GM23338 (cell line): ENCODE results near the gene PLA2G4F.

Experiments
- CREB1 ChIP-seq: fragments of 250-450 bp; sonication (Bioruptor Pico); IDR thresholded peaks from 2 replicates; pipeline ENCODE4 v1.5.0; 2020; ENCODE audit warnings: low read depth, mild to moderate bottlenecking, moderate library complexity
- CTCF ChIP-seq, 2 experiments: fragments of 200-600 bp in 1 of 2; sonication (generic) in 1 of 2; conservative IDR thresholded peaks; 2 replicates each; pipeline versions ENCODE4 v1.5.1 to v1.6.1; 2016 to 2017; ENCODE audit warnings: antibody characterized with exemption in 2 of 2, low read depth in 2 of 2, mild to moderate bottlenecking in 2 of 2, moderate library complexity in 1 of 2
- ETS1 ChIP-seq: IDR thresholded peaks from 2 replicates; pipeline ENCODE4 v1.6.1; 2016; ENCODE audit warnings: antibody characterized with exemption
- EZH2 ChIP-seq: fragments of 200-600 bp; sonication (generic); IDR thresholded peaks from one replicate; pipeline ENCODE4 v1.8.0; 2017; ENCODE audit warnings: antibody characterized with exemption, mild to moderate bottlenecking, low read depth; ENCODE audit not compliant: unreplicated experiment
- EZH2phosphoT487 ChIP-seq: fragments of 200-600 bp; sonication (generic); IDR thresholded peaks from one replicate; pipeline ENCODE4 v1.8.1; 2018; ENCODE audit warnings: antibody characterized with exemption; ENCODE audit not compliant: unreplicated experiment
- JUNB ChIP-seq: IDR thresholded peaks from one replicate; pipeline ENCODE4 v1.6.1; 2016; ENCODE audit warnings: antibody characterized with exemption; ENCODE audit not compliant: unreplicated experiment
- NANOG ChIP-seq: IDR thresholded peaks from 2 replicates; pipeline ENCODE4 v1.6.1; 2016; ENCODE audit warnings: antibody characterized with exemption, borderline replicate concordance
- POLR2AphosphoS5 ChIP-seq: IDR thresholded peaks from 2 replicates; pipeline ENCODE4 v1.6.1; 2016; ENCODE audit warnings: antibody characterized with exemption, low read depth
- REST ChIP-seq: IDR thresholded peaks from one replicate; pipeline ENCODE4 v1.6.1; 2018; ENCODE audit warnings: antibody characterized with exemption; ENCODE audit not compliant: unreplicated experiment
- STAT1 ChIP-seq: IDR thresholded peaks from one replicate; pipeline ENCODE4 v1.6.1; 2016; ENCODE audit warnings: antibody characterized with exemption; ENCODE audit not compliant: unreplicated experiment
- ZNF114 ChIP-seq: fragments of 250-450 bp; sonication (Bioruptor Pico); IDR thresholded peaks from 2 replicates; pipeline ENCODE4 v1.5.0; 2020; ENCODE audit warnings: mild to moderate bottlenecking, moderate library complexity
- ZNF331 ChIP-seq: fragments of 250-450 bp; sonication (Bioruptor Pico); IDR thresholded peaks from 2 replicates; pipeline ENCODE4 v1.5.0; 2020; ENCODE audit warnings: low read depth, mild to moderate bottlenecking, moderate library complexity

- no peak for TF ChIP-seq CTCF (conservative IDR thresholded peaks at IDR 0.05; ENCODE audit: low read depth in 2 of 2)
- no peak for TF ChIP-seq JUNB
- TF ChIP-seq POLR2AphosphoS5, result no peak
- no peak for TF ChIP-seq CREB1 (CRISPR knock-in tag)
- no peak for TF ChIP-seq STAT1
- TF ChIP-seq EZH2, result no peak
- no peak for TF ChIP-seq EZH2phosphoT487
- no peak for TF ChIP-seq REST
- no peak for TF ChIP-seq ETS1
- no peak for TF ChIP-seq ZNF114 (CRISPR knock-in tag)
- TF ChIP-seq NANOG, result no peak
- no peak for TF ChIP-seq ZNF331 (CRISPR knock-in tag)
Measured at GRCh38 chr15:42157381-42157780, 945 bp upstream of the PLA2G4F start.
